ENCODE measurements around the gene BSN.
"Not testable (repeated sequence)": the region's sequence is repeated elsewhere in the genome, so short reads cannot be mapped to it uniquely, and the experiment has no call there.

The BSN gene

DNA sequence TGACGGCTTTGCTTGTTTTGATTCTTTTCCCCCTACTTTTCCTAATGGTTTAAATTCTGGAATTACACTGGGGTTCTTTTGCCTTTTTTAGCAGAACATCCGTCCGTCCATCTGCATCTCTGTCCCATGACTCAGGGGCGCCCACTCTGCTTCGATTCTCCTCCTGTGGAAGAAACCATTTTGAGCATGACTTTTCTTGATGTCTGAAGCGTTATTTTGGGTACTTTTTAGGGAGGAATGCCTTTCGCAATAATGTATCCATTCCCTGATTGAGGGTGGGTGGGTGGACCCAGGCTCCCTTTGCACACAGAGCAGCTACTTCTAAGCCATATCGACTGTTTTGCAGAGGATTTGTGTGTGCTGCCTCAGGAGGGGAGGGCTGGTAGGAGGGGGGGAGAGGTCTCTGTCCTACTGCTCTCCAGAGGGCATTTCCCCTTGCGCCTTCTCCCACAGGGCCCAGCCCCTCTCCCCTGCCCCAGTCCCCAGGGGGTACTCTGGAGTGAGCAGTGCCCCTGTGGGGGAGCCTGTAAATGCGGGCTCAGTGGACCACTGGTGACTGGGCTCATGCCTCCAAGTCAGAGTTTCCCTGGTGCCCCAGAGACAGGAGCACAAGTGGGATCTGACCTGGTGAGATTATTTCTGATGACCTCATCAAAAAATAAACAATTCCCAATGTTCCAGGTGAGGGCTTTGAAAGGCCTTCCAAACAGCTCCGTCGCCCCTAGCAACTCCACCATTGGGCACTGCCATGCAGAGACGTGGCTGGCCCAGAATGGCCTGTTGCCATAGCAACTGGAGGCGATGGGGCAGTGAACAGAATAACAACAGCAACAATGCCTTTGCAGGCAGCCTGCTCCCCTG, 19.5 kb upstream of the BSN start:
- no peak for DNase-seq

- DNase-seq = no peak
These were observed 18.1 kb upstream of the BSN start for GRCh38 chr3:49535971-49536874.

DNA sequence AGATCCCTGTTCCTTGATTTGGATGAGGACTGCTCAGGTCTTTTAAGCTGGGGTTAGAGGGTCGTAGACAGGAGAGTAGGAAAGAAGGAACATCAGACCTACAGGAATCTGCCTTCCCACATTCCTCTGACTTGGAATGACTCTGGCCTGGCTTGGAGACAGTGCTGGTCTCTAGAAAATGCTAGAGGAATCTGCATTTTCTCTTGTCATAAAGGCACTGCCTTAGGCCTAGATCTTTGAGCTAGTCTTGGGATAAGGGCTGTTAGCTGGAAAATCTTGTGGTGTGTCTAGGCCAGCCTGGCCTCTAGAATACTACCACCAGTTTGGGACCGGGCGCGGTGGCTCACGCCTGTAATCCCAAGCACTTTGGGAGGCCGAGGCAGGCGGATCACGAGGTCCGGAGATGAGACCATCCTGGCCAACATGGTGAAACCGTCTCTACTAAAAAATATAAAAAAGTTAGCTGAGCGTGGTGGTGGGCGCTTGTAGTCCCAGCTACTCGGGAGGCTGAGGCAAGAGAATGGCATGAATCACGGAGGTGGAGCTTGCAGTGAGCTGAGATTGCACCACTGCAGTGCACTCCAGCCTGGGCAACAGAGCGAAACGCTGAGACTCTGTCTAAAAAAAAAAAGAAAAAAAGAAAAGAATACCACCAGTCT, 17.3 kb upstream of the BSN start:
- DNase-seq = no peak

- DNase-seq = peak; percentile 93
These were observed 14.4 kb upstream of the BSN start for GRCh38 chr3:49539659-49540560.

- DNase-seq = no peak
These were observed 2.2 kb upstream of the BSN start for GRCh38 chr3:49552087-49552486.

GRCh38 chr3:49553324-49553691, 969 bp upstream of the BSN start:
- DNase-seq = no peak

- peak; percentile 51 for DNase-seq
These were observed 472 bp downstream of the BSN start for GRCh38 chr3:49554633-49555265.

GRCh38 chr3:49556500-49557275, 2.4 kb downstream of the BSN start:
- no peak for DNase-seq

- DNase-seq = no peak
These were observed 8.8 kb downstream of the BSN start for GRCh38 chr3:49563040-49563578.

GRCh38 chr3:49563766-49564165, 9.5 kb downstream of the BSN start:
- DNase-seq = no peak

- no peak for DNase-seq
These were observed 12.0 kb downstream of the BSN start for GRCh38 chr3:49566312-49566711.

GRCh38 chr3:49567406-49567805, 13.1 kb downstream of the BSN start:
- DNase-seq = no peak

DNA sequence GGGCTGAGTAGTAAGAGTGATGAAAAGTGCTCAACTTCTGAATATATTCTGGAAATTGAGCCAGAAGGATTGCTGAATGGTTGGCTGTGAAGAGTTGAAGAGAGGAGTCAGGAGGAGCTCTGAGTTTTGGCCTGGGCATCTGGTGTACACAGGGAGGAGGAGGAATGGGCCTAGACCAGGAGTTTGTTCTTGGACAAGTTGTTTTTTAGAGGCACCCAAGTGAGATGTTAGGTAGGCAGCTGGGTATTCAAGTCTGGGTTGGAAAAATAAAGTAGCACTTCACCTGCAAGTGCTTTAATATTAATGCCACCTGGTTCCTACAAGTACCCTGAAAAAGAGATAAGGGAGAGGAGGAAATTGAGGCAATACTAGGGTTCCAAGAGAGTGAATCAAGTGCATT, 14.7 kb downstream of the BSN start:
- DNase-seq = no peak

- DNase-seq = no peak
These were observed 15.9 kb downstream of the BSN start for GRCh38 chr3:49570028-49570654.

- no peak for DNase-seq
These were observed 27.9 kb downstream of the BSN start for GRCh38 chr3:49582177-49582576.

DNA sequence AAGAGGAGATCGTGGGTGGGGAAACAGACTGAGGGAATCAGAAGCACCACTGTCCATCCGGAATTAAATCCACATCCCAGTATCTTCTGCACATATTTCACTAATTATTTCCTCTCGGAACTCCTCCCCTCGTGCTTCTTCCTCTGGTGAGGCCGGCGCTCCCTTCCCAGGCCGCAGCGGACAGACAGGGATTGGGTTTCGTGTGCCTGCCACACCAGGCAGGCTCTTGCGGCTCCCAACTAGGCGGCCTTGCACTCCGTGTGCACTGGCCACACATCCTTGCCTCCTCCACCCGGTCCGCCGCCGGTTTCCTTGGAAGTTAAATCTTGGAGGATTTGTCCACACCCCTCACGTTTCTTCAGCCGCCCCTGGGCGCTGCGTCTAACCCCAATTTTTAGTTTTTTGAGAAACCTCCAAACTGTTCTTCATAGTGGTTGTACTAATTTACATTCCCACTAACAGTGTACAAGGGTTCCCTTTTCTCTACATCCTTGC, 31.0 kb downstream of the BSN start:
- DNase-seq = not testable (repeated sequence)

GRCh38 chr3:49591615-49592014, 37.3 kb downstream of the BSN start:
- no peak for DNase-seq

DNA sequence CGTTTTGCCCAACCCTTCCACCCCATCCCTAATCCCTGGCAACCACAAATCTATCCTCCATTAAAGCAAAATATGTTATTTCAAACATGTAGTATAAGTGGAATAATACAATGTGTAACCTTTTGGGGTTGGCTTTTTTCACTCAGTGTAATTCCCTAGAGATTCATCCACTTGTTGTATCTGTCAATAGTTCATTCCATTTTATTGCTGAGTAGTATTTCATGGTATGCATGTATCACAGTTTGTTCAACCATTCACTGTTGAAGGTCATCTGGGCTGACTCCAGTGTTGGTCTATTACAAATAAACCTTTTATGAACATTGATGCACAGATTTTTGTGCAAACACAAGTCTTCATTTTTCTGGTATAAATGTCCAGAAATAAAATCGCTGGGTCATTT, 38.8 kb downstream of the BSN start:
- DNase-seq = no peak

DNA sequence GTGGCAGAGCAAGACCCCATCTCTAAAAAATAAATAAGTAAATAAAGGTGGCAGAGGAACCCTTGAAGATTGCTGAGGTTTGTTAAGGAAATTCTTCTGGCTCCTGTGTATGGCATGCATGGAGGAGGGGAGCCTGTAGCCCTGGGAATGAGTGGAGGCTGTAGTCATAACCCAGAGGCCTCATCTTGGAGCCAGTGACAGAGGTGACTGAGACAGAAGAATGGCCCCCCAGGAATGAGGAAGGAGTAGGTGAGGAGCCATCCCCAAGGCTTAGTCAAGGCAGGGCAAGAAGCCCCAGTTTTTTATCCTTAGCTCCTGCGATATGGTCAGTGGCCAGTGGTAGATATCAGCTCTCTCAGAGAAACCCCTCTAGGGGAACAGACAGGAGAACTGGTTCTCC, 46.5 kb downstream of the BSN start:
- no peak for DNase-seq

Data from activated gamma-delta T cell treated with Interleukin-2 at 50 U/mL for 16 hours (primary cell).